Measurements from ENCODE around the gene TMEM184C.

TMEM184C gene

GRCh38 chr4:147674073-147674472 is 56.9 kb downstream of the TMEM184C start:
- no peak for DNase-seq

DNA sequence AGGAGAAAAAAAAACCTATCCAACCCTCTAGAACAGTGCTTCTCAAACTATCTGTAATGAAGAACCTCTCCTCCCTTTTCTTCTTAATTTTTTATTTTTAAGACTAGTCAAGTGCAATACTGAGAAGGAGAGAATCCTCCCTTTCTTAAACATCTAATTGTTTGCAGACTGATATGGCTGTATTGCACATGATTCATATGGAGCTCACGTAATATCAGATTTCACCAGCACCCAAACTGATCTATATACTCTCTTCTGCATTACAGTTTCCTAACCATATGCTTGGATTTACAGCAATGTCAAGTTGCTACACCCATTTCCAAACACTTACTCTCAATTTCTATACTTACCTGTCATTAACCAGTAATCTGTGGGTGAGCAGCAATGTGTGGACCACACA is 57.3 kb downstream of the TMEM184C start:
- no peak for DNase-seq

- no peak for DNase-seq
These were observed 60.9 kb downstream of the TMEM184C start for GRCh38 chr4:147678106-147678505.

DNA sequence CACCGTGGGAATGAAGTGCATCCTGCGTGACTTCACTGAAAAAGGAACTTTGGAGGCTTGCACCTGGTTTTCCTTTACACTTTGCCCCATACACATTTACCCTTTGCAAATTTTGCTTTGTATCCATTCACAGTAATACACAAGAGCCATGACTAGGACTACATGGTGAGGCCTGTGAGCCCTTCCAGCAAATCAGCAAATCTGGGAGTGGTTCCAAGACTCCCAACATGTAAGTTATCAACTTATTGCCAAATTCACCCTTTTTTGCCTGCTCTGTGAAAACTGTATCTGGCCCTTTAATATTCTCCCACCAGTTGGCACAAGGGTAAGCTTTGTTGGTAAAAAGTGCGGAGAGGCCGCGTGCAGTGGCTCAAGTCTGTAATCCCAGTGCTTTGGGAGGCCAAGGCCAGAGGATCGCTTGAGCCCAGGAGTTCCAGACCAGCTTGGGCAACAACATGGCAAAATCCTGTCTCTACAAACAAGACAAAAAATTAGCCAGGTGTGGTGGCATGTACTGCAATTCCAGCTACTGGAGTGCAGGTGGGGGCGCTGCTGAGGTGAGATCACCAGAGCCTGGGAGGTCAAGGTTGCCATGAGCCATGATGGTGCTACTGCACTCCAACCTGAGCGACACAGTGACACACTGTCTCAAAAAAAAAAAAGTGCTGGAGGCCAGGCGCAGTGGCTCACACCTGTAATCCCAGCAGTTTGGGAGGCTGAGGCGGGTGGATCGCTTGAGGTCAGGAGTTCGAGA is 61.8 kb downstream of the TMEM184C start:
- no peak for DNase-seq

DNA sequence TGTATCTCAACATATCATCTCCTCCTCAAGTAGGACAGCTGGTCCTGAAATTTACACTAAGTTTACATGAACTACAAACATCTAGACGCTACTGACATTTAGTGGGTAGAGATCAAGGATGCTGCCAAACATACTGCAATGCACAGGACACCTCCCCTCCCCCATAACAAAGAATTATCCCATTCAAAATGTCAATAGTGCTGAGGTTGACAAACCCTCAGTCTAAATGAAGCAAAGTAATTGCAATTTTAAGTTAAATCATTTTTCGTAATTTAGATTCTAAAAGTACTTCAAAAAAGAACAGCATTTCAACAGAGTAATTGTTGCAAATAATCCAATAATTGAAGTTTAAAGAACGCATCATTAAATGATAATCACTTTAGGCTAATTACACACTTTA is 65.6 kb downstream of the TMEM184C start:
- DNase-seq = no peak

DNA sequence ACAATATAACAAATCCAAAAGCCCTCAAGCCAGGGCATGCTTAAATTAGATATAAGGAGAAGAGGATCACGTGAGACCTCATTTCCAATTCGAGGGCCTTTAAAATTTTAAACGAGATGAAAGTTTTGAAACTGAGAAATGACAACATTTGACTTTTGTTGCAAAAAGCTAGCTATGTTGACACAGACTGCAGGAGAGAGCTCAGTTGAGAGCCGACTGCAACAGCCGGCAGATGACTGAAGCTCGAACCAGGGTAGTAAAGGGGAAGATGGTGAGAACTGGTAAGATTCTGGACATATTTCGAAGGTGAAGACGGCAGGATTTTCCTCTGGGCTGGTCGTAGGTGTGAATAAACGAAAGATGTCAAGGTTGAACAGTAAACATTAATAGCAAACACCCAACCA is 66.0 kb downstream of the TMEM184C start:
- peak in 2 of 6 experiments; percentile 15 to 19 for DNase-seq

DNA sequence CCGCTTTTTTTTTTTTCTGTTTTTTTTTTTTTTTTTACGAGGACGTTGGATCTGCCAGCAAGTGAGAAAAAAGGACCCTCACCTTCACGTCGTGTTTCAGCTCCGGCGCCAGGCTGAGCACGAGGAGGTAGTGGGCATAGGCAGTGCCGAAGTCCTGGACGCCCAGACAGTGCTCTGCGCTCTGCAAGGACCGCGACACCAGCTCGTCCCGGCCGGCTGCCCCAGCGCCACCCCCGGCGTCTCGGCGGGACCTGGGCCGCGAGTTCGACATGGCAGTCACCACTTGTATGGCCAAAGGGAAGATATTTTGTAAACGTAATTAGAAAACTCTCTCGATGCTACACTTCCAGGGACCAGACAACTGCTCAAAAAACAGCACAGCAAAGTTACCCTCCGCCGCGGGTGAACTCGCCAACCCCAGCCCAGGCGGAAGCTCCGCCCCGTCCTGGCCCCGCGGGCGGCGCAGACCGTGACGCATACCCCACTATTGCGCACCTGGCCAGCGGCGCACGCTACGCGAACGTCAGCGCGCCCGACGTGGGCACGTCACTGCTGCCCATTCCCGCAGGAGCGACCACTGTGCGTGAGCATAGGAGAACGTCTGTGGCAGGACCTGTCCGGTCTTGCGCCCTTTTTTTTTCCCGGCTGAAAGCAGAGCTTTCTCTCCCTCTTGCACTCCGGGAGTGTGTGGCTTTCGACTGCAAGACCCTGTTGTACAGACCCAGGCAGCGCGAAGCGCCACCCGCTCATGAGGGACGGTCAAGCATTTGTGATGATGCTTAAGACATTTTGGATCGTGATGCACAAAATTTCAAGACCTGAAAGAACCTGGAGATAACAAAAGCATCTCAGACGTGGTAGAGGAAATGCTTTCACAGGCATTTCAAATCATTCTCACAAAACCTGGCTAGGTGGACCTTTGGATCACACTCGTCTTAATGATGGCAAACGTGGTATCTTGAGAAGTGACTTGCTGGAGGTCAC is 66.8 kb downstream of the TMEM184C start, which contains the start of gene PRMT9:
TSS of gene PRMT9 (minus strand) at position 447 of the 984 bp plus-strand sequence. CDS start at position 271, 176 bp downstream.
- DNase-seq = peak; percentile 68 to 86 (median 80)

- DNase-seq = no peak
These were observed 71.9 kb downstream of the TMEM184C start for GRCh38 chr4:147689067-147689466.

- no peak for DNase-seq
These were observed 74.6 kb downstream of the TMEM184C start for GRCh38 chr4:147691820-147692219.

DNA sequence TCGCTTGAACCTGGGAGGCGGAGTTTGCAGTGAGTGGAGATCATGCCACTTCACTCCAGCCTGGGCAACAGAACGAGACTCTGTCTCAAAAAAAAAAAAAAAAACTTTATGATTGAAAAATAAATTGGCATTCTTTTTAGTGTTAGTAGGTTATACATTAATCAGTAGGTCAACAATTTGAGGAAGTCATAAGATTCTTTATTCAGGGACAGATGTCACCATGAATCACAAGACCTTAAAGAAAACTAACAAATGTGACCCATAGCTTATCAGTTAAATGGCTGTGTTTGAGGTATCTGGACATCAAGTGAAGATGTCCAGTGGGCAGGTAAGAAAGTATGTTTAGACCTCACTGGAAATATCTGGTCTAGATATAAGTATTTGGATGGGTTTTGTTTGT is 76.0 kb downstream of the TMEM184C start:
- no peak for DNase-seq

GRCh38 chr4:147696866-147697265 is 79.7 kb downstream of the TMEM184C start:
- DNase-seq = no peak

DNA sequence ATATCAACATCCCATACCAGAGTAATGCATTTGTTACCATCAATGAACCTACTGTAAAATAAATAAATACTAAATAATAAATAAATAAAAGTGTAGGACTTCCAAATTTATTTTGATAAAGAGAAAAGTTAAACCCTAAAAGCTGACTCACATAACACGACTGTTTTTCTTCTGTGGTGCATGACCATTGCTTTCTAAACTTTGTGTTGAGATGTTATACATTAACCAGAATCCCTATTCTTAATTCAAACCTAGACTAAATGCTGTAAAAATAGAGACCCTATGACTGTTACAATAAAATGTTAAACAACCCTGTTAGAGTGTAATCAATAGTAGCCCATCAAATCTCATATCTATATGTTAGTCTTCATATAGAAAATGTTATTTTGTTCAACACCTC is 87.6 kb downstream of the TMEM184C start:
- DNase-seq = no peak

GRCh38 chr4:147707892-147708672 is 90.9 kb downstream of the TMEM184C start:
- peak; percentile 1 to 57 (median 12) for DNase-seq

DNA sequence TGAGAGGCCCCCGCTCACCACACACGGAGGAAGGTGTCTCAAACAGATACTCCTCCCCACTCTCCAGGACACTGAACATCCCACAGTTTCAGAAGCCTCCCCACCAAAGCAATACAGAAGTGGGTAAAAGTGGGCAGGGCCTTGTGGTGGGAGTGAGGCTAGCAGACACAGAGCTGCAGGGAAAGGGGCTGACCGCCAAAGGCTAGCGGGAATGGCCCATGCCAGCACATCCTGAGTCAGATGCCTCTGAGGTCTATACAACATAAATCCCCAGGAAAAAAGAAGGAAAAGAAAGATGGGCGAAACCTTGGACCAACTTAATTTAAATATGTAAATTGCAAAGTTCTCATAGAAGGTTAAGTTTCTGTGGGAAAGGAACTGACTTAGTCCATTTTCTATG is 92.8 kb downstream of the TMEM184C start:
- no peak for DNase-seq

- no peak for DNase-seq
These were observed 97.6 kb downstream of the TMEM184C start for GRCh38 chr4:147714575-147715401.

DNA sequence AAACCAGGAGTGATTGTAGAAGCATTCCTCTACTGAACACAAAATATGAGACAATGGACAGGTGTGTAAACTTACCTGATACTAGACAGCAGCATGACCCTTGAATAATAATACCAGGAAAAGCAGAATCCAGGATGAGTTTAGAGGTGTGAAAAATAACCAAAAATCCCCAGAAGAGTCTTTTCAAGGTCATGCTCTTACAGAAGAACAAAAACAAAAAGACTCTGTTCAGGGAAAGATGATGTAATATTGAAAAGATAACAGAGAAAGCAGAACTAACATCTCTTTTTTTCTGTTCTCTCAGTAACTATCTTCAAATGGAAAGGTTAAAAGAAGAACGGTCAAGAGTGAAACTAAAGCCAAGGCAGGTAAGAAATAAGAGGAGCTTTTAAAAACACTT is 100.7 kb downstream of the TMEM184C start:
- no peak for DNase-seq

Data from stimulated activated naive CD4-positive, alpha-beta T cell (primary cell).